NCI-H187 (cell line): ENCODE measurements around the gene SLMAP.

Experiments used
- DNase-seq, 2 experiments: peaks; one replicate each; lab custom pipeline; 2025; lab: John Stamatoyannopoulos, UW

SLMAP gene

DNA sequence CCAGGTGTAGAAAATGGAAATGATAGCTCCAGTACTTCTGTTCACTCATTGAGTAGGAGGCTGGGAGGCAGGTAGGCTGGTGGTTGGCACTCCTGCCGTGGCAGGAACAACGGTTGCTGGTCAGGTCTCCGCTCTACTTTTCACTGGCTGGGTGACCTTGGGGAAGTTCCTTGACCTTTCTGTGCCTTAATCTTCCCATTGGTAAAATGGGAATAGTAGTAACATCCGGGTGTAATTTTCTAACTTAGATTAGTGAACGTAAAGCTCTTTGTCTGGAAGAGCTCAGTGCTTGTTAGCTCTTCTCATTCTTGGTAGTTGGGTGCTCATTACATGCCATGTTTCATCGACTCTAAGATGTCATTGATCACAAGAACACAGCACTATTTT, 206.3 kb downstream of the SLMAP start:
- DNase-seq = no peak

DNA sequence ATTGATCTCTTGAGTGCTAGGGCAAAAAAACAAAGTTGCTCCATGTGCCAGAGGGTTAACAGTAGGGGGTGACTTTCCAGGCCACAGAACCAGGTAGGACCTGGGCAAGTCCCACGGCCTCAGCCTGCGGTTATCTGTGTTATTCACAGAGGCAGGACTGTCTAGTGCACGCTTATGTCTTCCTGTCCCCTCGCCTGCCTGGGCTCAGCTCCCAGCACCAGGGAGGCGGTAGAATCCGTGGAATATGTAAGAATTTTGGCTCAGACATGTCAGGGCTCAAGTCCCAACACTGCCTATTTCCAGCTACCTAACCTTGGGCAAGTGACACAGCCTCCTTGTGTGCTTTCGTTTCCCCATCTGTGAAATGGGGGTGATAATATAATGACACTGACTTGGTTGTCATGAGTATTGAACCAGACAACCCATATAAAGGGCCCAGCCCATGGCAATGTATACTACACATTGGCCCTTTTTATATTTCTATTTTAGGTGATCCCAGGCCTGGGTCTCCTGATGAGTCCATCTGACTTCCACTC, 207.8 kb downstream of the SLMAP start:
- DNase-seq = no peak

DNA sequence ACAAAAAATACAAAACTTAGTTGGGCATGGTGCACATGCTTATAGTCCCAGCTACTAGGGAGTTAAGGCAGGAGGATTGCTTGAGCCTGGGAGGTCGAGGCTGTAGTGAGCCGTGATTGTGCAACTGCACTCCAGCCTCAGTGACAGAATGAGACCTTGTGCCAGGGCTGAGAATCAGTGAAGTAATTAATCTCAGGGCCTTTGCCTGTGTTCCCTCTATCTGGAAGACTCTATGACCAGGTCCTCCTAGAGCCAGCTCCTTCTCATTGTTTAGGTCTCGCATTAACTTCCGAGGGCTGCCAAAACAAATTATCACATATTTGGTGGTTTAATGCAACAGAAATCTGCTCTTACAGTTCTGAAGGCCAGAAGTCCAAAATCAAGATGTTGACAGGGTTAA, 210.7 kb downstream of the SLMAP start:
- no peak for DNase-seq

DNA sequence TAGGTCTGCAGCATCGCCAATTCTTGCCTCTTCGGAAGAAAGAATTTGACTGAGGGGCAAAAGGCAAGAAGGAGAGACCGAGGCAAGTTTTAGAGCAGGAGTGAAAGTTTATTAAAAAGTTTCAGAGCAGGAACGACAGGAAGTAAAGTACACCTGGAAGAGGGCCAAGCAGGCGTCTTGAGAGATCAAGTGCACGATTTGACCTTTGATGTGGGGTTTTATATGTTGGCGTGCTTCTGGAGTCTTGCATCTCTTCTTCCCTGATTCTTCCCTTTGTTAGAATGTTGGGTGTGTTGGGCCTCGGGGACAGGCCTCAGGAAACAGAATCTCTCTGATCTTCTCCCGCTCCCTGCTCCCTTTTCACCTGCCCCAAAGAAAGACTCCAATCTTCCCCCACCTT, 211.5 kb downstream of the SLMAP start:
- DNase-seq = no peak

DNA sequence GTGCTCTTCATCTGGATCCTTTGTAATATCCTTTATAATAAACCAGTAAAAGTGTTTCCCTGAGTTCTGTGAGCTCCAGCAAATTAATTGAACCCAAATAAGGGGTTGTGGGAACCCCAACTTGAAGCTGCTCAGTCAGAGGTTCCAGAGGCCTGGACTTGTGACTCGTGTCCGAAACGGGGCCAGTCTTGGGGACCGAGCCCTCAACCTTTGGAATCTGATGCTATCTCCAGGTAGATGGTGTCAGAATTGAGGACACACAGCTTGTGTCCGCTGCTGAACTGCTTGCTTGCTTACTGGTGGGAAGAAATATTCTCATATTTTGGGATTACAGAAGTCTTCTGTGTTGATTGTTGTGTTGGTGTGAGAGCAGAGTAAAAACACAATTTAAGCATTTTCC, 212.4 kb downstream of the SLMAP start:
- no peak for DNase-seq

DNA sequence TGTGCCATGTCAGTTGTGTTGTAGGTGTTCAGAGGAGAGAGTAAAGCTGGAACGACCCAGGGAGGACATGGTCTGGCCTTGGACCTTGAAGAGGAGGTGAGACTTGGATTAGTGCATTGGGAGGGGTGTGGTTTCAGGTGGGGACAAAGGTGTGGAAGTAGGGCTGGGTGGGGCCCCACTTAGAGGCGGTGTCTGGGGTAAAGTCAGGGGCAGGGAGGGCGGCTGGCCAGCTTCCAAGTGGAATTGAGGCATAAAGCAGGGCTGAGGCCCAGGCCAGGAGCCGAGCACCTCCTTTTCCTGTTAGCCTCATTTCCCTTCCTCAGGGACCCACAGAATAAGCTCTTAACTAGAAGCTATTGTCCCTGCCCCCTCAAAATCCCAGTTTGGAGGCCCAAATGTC, 215.9 kb downstream of the SLMAP start:
- no peak for DNase-seq

DNA sequence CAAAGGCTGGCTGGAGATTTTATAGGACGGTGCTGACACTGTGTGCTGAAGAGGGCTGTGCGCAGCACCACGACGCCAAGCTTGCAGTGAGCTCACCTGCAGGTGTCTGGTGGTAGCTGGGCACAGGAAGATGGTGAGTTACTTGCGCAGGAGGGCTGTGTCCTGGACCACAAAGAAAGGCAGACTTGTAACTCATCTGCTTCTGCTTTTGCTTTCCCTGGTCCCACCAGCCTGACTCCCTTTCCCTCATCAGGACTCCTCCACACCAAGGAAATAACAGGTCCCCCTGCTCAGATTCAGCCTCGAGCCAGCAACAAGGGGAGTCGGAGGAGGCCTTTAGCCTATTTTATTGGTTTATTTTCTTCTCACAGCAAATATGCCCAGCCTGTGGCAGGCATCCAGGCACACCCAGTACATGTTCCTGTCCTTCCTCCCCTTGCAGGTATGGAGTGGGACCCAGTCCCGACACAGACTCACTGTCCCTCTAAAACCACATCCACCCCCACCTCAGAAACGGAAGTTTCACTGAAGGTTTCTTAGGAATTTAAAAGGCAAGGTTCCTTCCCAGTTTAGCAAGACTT, 216.5 kb downstream of the SLMAP start:
- DNase-seq = no peak

DNA sequence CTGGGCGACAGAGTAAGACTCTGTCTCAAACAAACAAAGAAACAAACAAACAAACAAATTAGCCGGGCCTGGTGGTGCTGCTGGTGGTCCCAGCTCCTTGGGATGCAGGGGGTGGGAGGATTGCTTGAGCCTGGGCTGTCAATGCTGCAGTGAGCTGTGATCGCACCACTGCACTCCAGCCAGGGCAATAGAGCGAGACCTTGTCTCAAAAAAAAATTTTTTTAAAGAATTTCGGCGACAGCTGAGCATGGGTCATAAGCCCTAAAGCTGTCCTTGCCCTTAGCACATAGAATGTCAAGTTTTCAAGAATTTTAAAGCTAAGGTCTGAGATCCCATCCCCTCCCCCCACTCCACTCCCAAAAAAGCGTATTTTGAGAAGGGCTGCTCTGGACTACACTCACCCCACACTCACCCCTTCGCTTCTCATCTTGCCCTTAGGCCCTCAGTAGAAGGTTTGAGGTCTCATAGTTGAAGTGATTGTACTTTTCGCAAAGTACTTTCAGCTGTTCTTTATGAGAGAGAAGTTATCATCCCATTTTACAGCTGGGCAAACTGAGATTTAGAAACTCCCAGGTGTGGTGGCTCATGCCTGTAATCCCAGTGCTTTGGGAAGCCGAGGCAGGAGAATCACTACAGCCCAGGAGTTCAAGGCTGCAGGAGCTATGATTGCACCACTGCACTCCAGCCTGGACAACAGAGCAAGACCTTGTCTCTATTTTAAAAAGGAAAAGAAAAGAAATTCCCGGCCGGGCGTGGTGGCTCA, 217.8 kb downstream of the SLMAP start:
- no peak for DNase-seq

DNA sequence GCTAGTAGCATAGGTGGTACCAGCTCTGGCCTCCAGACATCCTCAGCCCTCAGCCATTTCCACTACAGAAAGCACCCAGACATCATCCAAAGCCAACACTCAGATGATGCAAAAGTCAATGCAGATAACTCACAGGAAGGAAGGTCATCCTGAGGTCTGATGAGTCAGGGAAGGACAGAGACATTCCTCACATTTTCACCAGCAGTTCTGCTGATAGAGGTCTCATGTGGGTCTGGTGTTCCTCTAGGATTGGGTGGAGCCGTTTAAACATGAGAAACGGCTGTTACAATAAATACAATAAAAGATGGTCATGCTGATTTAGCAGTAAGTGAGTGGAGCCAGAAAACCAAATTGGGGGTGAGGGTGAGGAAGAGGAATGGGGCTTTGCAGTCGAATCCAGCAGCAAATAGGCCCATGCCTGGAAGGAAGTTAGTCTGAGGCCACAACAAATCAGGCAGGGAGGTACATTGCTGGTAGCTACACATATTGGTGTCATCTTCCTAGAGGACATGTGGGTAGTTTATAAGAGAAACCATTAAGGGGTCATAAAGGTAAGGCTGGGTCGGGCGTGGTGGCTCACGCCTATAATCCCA, 218.8 kb downstream of the SLMAP start:
- no peak for DNase-seq

DNA sequence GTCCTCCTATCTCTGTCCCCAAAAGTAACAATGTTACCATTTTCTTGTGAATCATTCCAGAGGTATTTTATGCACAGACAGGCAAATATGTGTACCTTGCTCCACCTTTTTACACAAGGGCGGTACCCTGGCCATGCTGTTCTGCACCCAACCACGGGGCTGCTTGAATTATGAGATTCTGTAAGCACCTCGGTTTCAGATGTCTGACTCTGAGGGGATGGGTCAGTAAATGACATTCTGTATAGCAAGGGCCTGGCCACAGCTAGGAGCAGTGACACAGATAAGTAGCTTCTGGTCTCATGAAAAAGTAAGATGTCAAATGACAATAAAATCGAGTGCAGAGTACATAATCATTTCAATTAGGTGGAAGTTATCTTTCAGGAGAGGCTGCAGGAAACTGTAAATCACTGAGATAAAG, 221.7 kb downstream of the SLMAP start:
- no peak for DNase-seq

DNA sequence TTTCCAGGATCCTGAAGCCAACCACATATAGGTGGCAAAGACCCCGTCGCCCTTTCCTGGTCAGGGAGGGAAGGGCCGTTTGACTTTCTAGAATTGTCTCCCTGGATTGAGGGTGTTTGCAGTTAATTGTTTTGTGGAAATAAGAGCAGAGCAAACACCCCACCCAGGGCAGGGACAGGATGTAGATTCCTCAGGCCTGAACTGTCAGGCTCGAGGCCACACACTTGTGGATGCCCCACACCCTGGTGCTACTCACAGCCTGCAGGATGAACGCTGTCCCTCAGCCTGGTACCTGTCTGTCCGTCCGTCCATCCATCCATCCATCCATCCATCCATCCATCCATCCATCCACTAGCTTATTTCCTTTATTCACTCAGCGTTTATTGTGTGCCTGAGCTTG, 222.2 kb downstream of the SLMAP start:
- no peak for DNase-seq
